HepG2 (cell line): ENCODE data around the gene UCK2. TPM values are rescaled to one million over a fixed set of nuclear protein-coding genes. Genes with fewer than 3 reads are reported as not detected.

Experiments
- NFIC ChIP-seq: IDR thresholded peaks from 2 replicates; pipeline ENCODE4 v1.6.1; 2012; ENCODE audit warnings: mild to moderate bottlenecking, low read length, inconsistent platforms
- NR2F6 ChIP-seq, 2 experiments: IDR thresholded peaks; 2 replicates each; pipeline ENCODE4 v1.6.1; 2016; ENCODE audit warnings: antibody characterized with exemption in 1 of 2, mild to moderate bottlenecking in 1 of 2
- PCBP2 ChIP-seq: fragments of 200-400 bp; formaldehyde crosslinking; optimal IDR thresholded peaks from 2 replicates; pipeline ENCODE3; 2018; ENCODE audit warnings: low read length, low read depth; ENCODE audit not compliant: poor library complexity, severe bottlenecking
- PHF21A ChIP-seq: sonication (generic); formaldehyde crosslinking; IDR thresholded peaks from 2 replicates; pipeline ENCODE4 v1.5.0; 2020; ENCODE audit warnings: mild to moderate bottlenecking, missing genetic modification reagents
- STAG1 ChIP-seq: sonication (generic); formaldehyde crosslinking; IDR thresholded peaks from 2 replicates; pipeline ENCODE4 v1.4.0; 2020; ENCODE audit warnings: missing genetic modification reagents
- THYN1 ChIP-seq: sonication (generic); formaldehyde crosslinking; IDR thresholded peaks from 2 replicates; pipeline ENCODE4 v1.8.1; 2023; ENCODE audit warnings: low read depth, mild to moderate bottlenecking, moderate library complexity, missing genetic modification reagents, borderline replicate concordance
- ZFP41 ChIP-seq: sonication (generic); formaldehyde crosslinking; IDR thresholded peaks from 2 replicates; pipeline ENCODE4 v1.4.0; 2020; ENCODE audit warnings: mild to moderate bottlenecking, missing genetic modification reagents, borderline replicate concordance
- ZNF180 ChIP-seq: sonication (generic); formaldehyde crosslinking; IDR thresholded peaks from 2 replicates; pipeline ENCODE4 v1.4.0; 2020; ENCODE audit warnings: low read depth, missing genetic modification reagents, borderline replicate concordance
- ZNF317 ChIP-seq: sonication (generic); formaldehyde crosslinking; IDR thresholded peaks from 2 replicates; pipeline ENCODE4 v1.5.0; 2020; ENCODE audit warnings: mild to moderate bottlenecking, missing genetic modification reagents
- ZNF431 ChIP-seq: sonication (generic); formaldehyde crosslinking; IDR thresholded peaks from 2 replicates; pipeline ENCODE4 v1.9.0; 2022; ENCODE audit warnings: missing genetic modification reagents, low read depth, mild to moderate bottlenecking, borderline replicate concordance
- ZNF460 ChIP-seq: sonication (generic); formaldehyde crosslinking; IDR thresholded peaks from 2 replicates; pipeline ENCODE4 v1.5.1; 2020; ENCODE audit warnings: missing genetic modification reagents, mild to moderate bottlenecking, borderline replicate concordance
- ZNF468 ChIP-seq: sonication (generic); formaldehyde crosslinking; IDR thresholded peaks from 2 replicates; pipeline ENCODE4 v1.8.0; 2022; ENCODE audit warnings: mild to moderate bottlenecking, moderate library complexity, missing genetic modification reagents
- ZNF501 ChIP-seq: sonication (generic); formaldehyde crosslinking; IDR thresholded peaks from 2 replicates; pipeline ENCODE4 v1.5.1; 2020; ENCODE audit warnings: mild to moderate bottlenecking, moderate library complexity, missing genetic modification reagents
- ZNF629 ChIP-seq: sonication (generic); formaldehyde crosslinking; conservative IDR thresholded peaks from 2 replicates; pipeline ENCODE4 v1.5.0; 2020; ENCODE audit warnings: missing genetic modification reagents
- ZNF652 ChIP-seq: IDR thresholded peaks from 2 replicates; pipeline ENCODE4 v1.6.1; 2016; ENCODE audit warnings: low read depth, borderline replicate concordance
- ZNF703 ChIP-seq: sonication (generic); formaldehyde crosslinking; IDR thresholded peaks from 2 replicates; pipeline ENCODE4 v1.5.1; 2020; ENCODE audit warnings: missing genetic modification reagents, mild to moderate bottlenecking, moderate library complexity, borderline replicate concordance
- polyA plus RNA-seq, 8 experiments: library from polyadenylated mRNA; depleted of rRNA in 3 of 8; stranded (reverse) in 7 of 8; unstranded in 1 of 8; fragments of >200 nt; fragmentation: Illumina TruSeq in 4 of 8; extraction: Trizol in 4 of 8; gene quantifications; 2 replicates each; pipeline versions ENCODE4 v1.2.1 to v1.2.3, GENCODE V29; 2011 to 2016; ENCODE audit warnings: low read depth in 4 of 8, missing spikeins in 1 of 8, mixed read lengths in 1 of 8; ENCODE audit not compliant: insufficient read depth in 1 of 8
- total RNA-seq, 5 experiments: library from RNA; depleted of rRNA; stranded (reverse); fragments of >200 nt; fragmentation: Illumina TruSeq; extraction: Trizol; gene quantifications; 2 replicates each; pipeline ENCODE4 v1.2.3, GENCODE V29; 2016; ENCODE audit warnings: low read depth in 1 of 5
- TF ChIP-seq, protein P1 (sequence below): IDR thresholded peaks from 2 replicates; pipeline ENCODE4 v1.6.1; 2016
- TF ChIP-seq, protein P2 (sequence below): sonication (generic); formaldehyde crosslinking; IDR thresholded peaks from 2 replicates; pipeline ENCODE4 v1.5.0; 2020; ENCODE audit warnings: missing genetic modification reagents
- TF ChIP-seq, protein P3 (sequence below): sonication (generic); formaldehyde crosslinking; IDR thresholded peaks from 2 replicates; pipeline ENCODE4 v1.4.0; 2020; ENCODE audit warnings: mild to moderate bottlenecking, missing genetic modification reagents
- TF ChIP-seq, protein P4 (sequence below): sonication (generic); formaldehyde crosslinking; IDR thresholded peaks from 2 replicates; pipeline ENCODE4 v1.5.0; 2020; ENCODE audit warnings: missing genetic modification reagents
- TF ChIP-seq, protein P5 (sequence below): IDR thresholded peaks from 2 replicates; pipeline ENCODE4 v1.6.1; 2012; ENCODE audit warnings: low read depth, low read length, improper control_type of control experiment
- TF ChIP-seq, protein P6 (sequence below): sonication (generic); formaldehyde crosslinking; IDR thresholded peaks from 2 replicates; pipeline ENCODE4 v1.4.0; 2020; ENCODE audit warnings: mild to moderate bottlenecking, low read depth, missing genetic modification reagents

The UCK2 gene
- total and polyA plus RNA-seq, 2 of the 13 experiments (the other 11 are each of a cell fraction or from before 2014, with no cell fraction given), result 64.3 to 78.0 TPM

DNA sequence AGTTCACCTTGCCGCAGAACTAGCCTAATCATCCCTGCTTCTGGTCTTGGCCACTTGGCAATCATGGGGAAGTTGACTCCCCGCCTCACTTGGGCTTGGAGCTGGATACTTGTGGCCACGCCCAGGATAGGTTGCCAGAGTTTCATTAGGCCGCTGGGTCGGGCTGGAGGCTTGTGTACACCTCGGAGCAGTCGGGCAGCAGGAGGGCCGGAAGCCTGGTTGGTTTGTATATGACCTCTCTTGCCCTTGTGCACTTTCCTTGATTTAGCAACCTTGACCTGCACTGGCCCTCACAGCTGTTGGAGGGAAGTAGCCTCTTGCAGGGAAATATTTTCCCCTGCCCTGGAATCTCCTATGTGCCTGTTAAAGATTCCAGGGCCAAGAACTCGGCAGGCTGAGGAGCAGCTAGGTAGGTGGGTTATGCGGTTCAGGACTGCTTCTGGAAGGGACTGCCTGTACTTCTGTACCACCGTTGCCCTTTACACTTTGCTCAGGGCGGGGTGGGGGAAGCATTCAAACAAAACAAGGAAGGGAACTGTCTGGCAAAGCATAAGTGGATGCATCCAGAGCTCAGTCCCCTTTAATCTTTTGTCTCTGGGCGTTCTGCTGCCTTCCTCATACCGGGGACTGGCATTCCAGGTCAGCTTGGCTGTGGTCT lies 83.5 kb downstream of the UCK2 start (continued):
- TF ChIP-seq ZNF501 (CRISPR knock-in tag), result no peak
- peak; percentile 27 for TF ChIP-seq STAG1 (CRISPR knock-in tag)
- no peak for TF ChIP-seq ZNF652
- TF ChIP-seq NFIC, result peak; percentile 14; the same call in 1 of the 2 replicates
- TF ChIP-seq, protein P1, sequence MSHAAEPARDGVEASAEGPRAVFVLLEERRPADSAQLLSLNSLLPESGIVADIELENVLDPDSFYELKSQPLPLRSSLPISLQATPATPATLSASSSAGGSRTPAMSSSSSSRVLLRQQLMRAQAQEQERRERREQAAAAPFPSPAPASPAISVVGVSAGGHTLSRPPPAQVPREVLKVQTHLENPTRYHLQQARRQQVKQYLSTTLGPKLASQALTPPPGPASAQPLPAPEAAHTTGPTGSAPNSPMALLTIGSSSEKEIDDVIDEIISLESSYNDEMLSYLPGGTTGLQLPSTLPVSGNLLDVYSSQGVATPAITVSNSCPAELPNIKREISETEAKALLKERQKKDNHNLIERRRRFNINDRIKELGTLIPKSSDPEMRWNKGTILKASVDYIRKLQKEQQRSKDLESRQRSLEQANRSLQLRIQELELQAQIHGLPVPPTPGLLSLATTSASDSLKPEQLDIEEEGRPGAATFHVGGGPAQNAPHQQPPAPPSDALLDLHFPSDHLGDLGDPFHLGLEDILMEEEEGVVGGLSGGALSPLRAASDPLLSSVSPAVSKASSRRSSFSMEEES, result 0 out of 2 replicates have a peak, but pooled peaks have one; percentile 45
- peak; percentile 98 for TF ChIP-seq NR2F6 (IDR thresholded peaks at IDR 0.05)
- TF ChIP-seq NR2F6 (CRISPR knock-in tag; IDR thresholded peaks at IDR 0.05), result peak; percentile 98
- no peak for TF ChIP-seq ZNF460 (CRISPR knock-in tag)
- TF ChIP-seq, protein P2, sequence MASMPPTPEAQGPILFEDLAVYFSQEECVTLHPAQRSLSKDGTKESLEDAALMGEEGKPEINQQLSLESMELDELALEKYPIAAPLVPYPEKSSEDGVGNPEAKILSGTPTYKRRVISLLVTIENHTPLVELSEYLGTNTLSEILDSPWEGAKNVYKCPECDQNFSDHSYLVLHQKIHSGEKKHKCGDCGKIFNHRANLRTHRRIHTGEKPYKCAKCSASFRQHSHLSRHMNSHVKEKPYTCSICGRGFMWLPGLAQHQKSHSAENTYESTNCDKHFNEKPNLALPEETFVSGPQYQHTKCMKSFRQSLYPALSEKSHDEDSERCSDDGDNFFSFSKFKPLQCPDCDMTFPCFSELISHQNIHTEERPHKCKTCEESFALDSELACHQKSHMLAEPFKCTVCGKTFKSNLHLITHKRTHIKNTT (CRISPR knock-in tag), result no peak
- TF ChIP-seq, protein P3, sequence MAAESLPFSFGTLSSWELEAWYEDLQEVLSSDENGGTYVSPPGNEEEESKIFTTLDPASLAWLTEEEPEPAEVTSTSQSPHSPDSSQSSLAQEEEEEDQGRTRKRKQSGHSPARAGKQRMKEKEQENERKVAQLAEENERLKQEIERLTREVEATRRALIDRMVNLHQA, result no peak
- TF ChIP-seq ZNF629 (CRISPR knock-in tag), result peak; percentile 28; the same call in 1 of the 2 replicates
- no peak for TF ChIP-seq ZNF431 (CRISPR knock-in tag)
- TF ChIP-seq ZNF703 (CRISPR knock-in tag), result no peak; the same call in 1 of the 2 replicates
- peak; percentile 96 for TF ChIP-seq PHF21A (CRISPR knock-in tag)
- TF ChIP-seq, protein P4, sequence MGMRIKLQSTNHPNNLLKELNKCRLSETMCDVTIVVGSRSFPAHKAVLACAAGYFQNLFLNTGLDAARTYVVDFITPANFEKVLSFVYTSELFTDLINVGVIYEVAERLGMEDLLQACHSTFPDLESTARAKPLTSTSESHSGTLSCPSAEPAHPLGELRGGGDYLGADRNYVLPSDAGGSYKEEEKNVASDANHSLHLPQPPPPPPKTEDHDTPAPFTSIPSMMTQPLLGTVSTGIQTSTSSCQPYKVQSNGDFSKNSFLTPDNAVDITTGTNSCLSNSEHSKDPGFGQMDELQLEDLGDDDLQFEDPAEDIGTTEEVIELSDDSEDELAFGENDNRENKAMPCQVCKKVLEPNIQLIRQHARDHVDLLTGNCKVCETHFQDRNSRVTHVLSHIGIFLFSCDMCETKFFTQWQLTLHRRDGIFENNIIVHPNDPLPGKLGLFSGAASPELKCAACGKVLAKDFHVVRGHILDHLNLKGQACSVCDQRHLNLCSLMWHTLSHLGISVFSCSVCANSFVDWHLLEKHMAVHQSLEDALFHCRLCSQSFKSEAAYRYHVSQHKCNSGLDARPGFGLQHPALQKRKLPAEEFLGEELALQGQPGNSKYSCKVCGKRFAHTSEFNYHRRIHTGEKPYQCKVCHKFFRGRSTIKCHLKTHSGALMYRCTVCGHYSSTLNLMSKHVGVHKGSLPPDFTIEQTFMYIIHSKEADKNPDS, result peak; percentile 80
- TF ChIP-seq THYN1 (CRISPR knock-in tag), result no peak
- TF ChIP-seq, protein P5, sequence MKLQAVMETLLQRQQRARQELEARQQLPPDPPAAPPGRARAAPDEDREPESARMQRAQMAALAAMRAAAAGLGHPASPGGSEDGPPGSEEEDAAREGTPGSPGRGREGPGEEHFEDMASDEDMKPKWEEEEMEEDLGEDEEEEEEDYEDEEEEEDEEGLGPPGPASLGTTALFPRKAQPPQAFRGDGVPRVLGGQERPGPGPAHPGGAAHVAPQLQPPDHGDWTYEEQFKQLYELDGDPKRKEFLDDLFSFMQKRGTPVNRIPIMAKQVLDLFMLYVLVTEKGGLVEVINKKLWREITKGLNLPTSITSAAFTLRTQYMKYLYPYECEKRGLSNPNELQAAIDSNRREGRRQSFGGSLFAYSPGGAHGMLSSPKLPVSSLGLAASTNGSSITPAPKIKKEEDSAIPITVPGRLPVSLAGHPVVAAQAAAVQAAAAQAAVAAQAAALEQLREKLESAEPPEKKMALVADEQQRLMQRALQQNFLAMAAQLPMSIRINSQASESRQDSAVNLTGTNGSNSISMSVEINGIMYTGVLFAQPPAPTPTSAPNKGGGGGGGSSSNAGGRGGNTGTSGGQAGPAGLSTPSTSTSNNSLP, result peak; percentile 63
- no peak for TF ChIP-seq ZNF317 (CRISPR knock-in tag)
- TF ChIP-seq ZNF180 (CRISPR knock-in tag), result no peak
- TF ChIP-seq, protein P6, sequence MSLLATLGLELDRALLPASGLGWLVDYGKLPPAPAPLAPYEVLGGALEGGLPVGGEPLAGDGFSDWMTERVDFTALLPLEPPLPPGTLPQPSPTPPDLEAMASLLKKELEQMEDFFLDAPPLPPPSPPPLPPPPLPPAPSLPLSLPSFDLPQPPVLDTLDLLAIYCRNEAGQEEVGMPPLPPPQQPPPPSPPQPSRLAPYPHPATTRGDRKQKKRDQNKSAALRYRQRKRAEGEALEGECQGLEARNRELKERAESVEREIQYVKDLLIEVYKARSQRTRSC (CRISPR knock-in tag), result no peak
- TF ChIP-seq ZFP41 (CRISPR knock-in tag), result no peak
- no peak for TF ChIP-seq ZNF468 (CRISPR knock-in tag)
- no peak for TF ChIP-seq PCBP2
